Measurements from ENCODE around the gene STAC3. TPM values are rescaled to one million over a fixed set of nuclear protein-coding genes. Genes with fewer than 3 reads are reported as not detected.
A peak's percentile ranks its signal among the peaks of the same experiment; 100 is the strongest.

STAC3 gene
- total RNA-seq, 1 donor from 2014 or later, result 4.6 TPM

DNA sequence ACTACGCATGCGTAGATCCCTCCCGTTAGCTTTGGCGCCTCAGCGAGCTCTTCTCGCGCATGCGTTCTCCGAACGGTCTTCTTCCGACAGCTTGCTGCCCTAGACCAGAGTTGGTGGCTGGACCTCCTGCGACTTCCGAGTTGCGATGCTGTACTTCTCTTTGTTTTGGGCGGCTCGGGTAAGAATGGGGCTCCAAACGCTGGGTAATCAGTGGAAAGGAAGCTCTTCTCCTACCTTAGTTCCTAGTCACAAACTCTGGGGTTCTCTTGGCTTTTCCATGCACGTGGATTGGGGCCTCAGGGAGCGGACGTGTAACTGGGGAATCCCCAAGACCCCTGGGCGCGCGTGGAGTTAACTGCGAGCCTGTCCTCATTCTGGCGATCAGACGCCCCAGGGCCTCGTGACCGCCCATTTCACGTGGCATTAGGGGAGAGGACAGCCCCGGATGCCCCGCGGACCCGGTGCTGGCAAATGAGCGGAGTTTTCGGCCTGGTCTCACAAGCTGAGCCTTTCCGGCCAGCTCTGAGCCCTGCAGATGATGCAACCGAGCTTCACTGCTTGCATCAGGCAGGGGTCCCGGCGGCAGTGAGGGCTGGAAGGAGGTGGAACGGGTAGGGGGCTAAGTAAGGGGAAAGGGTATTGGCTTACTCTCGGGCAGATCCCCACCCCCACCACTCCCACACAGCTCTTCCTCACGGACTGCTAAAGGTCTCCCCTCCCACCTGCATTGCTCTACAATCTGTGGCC, 21.2 kb downstream of the STAC3 start, which contains the start of gene SHMT2:
TSS of gene SHMT2 (plus strand) at position 78 of the 747 bp plus-strand sequence. CDS start at position 146, 68 bp downstream.
- Mint-ChIP-seq H3K9me3 (no peaks in the 10 kb centered on the region), H3K4me1 (peaks cover 86% of the 10 kb centered on the region), H3K4me3 (peak within 1 kb of the TSS; percentile 98), H3K27ac (peak within 1 kb of the TSS; percentile 97), H3K36me3 (ENCODE audit: low read depth) (peaks cover 53% of the 10 kb centered on the region), H3K27me3 (peaks cover 3% of the 10 kb centered on the region)
- TF ChIP-seq, protein P1, sequence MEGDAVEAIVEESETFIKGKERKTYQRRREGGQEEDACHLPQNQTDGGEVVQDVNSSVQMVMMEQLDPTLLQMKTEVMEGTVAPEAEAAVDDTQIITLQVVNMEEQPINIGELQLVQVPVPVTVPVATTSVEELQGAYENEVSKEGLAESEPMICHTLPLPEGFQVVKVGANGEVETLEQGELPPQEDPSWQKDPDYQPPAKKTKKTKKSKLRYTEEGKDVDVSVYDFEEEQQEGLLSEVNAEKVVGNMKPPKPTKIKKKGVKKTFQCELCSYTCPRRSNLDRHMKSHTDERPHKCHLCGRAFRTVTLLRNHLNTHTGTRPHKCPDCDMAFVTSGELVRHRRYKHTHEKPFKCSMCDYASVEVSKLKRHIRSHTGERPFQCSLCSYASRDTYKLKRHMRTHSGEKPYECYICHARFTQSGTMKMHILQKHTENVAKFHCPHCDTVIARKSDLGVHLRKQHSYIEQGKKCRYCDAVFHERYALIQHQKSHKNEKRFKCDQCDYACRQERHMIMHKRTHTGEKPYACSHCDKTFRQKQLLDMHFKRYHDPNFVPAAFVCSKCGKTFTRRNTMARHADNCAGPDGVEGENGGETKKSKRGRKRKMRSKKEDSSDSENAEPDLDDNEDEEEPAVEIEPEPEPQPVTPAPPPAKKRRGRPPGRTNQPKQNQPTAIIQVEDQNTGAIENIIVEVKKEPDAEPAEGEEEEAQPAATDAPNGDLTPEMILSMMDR (IDR thresholded peaks at IDR 0.05), result no peak
- intact Hi-C loops (cut with micrococcal nuclease), result loop anchor here (1.0 to 10.0 kb wide), 3 partner anchors 9 to 395 kb away; partner anchors contain the start of gene NXPH4
- ATAC-seq (ENCODE audit: low read depth) (peak; percentile 56), DNase-seq (peak; percentile 76)
- POLR2A ChIA-PET, result interaction anchor here (0.5 to 10.6 kb wide), 15 partner anchors 8 to 527 kb away, joined by 3 to 268 read pairs (median 4); partner anchors contain the start of genes DDIT3, GLI1, LRP1 and NXPH4
- CTCF ChIA-PET, result interaction anchor here (1.1 to 20.9 kb wide), 5 partner anchors 8 to 103 kb away, joined by 3 to 390 read pairs (median 21); partner anchors contain the start of gene NXPH4

- CTCF ChIA-PET, result interaction anchor here (1.1 to 20.9 kb wide), 5 partner anchors 8 to 102 kb away, joined by 3 to 390 read pairs (median 21); partner anchors contain the start of gene NXPH4
- peaks cover 3% of the 10 kb centered on the region for H3K27me3 Mint-ChIP-seq
- H3K4me3 Mint-ChIP-seq, result peak overlapping the region; percentile 98
- H3K36me3 Mint-ChIP-seq (ENCODE audit: low read depth), result peaks cover 46% of the 10 kb centered on the region
- intact Hi-C loops (cut with micrococcal nuclease), result loop anchor here (1.0 to 10.0 kb wide), 3 partner anchors 10 to 396 kb away; partner anchors contain the start of gene NXPH4
- POLR2A ChIA-PET, result interaction anchor here (0.6 to 10.6 kb wide), 13 partner anchors 8 to 527 kb away, joined by 3 to 268 read pairs (median 5); partner anchors contain the start of genes DDIT3, LRP1, NXPH4 and STAT6
- no peaks in the 10 kb centered on the region for H3K9me3 Mint-ChIP-seq
- peak overlapping the region; percentile 97 for H3K27ac Mint-ChIP-seq
- peaks cover 79% of the 10 kb centered on the region for H3K4me1 Mint-ChIP-seq
- peak; percentile 1 for ATAC-seq (ENCODE audit: low read depth)
- no peak for DNase-seq
- TF ChIP-seq, protein P1 (IDR thresholded peaks at IDR 0.05), result no peak
These were observed 21.8 kb downstream of the STAC3 start for GRCh38 chr12:57229046-57229633.

GRCh38 chr12:57227315-57228115, 23.5 kb downstream of the STAC3 start:
- peak overlapping the region; percentile 61 for H3K27ac Mint-ChIP-seq
- peak overlapping the region; percentile 59 for H3K4me3 Mint-ChIP-seq
- ATAC-seq (ENCODE audit: low read depth) (no peak), DNase-seq (no peak)
- ChIA-PET POLR2A (interaction anchor here (0.8 to 10.6 kb wide), 5 partner anchors 11 to 203 kb away, joined by 3 to 268 read pairs (median 5); partner anchors contain the start of genes NXPH4 and STAT6), CTCF (interaction anchor here (1.1 to 20.9 kb wide), 4 partner anchors 11 to 231 kb away, joined by 3 to 390 read pairs (median 60); partner anchors contain the start of genes GLI1 and NXPH4)
- intact Hi-C loops (cut with micrococcal nuclease), result loop anchor here (10.0 kb wide), 1 partner anchor 397 kb away; no protein-coding TSS in a partner anchor
- H3K36me3 Mint-ChIP-seq (ENCODE audit: low read depth), result peaks cover 31% of the 10 kb centered on the region
- peaks cover 78% of the 10 kb centered on the region for H3K4me1 Mint-ChIP-seq
- peaks cover 16% of the 10 kb centered on the region for H3K27me3 Mint-ChIP-seq
- no peaks in the 10 kb centered on the region for H3K9me3 Mint-ChIP-seq
- TF ChIP-seq, protein P1 (IDR thresholded peaks at IDR 0.05), result no peak

GRCh38 chr12:57226588-57227314, 24.2 kb downstream of the STAC3 start:
- Mint-ChIP-seq H3K27ac (peak overlapping the region; percentile 15), H3K27me3 (peaks cover 21% of the 10 kb centered on the region), H3K4me3 (peak overlapping the region; percentile 73), H3K4me1 (peaks cover 77% of the 10 kb centered on the region), H3K36me3 (ENCODE audit: low read depth) (peaks cover 24% of the 10 kb centered on the region), H3K9me3 (no peaks in the 10 kb centered on the region)
- ChIA-PET CTCF (interaction anchor here (1.1 to 20.9 kb wide), 4 partner anchors 11 to 232 kb away, joined by 3 to 390 read pairs (median 60); partner anchors contain the start of genes GLI1 and NXPH4), POLR2A (interaction anchor here (0.7 to 10.6 kb wide), 8 partner anchors 11 to 1364 kb away, joined by 3 to 268 read pairs (median 4); partner anchors contain the start of genes NXPH4 and STAT6)
- no peak for ATAC-seq (ENCODE audit: low read depth)
- DNase-seq, result no peak
- intact Hi-C loops (cut with micrococcal nuclease), result loop anchor here (1.0 to 10.0 kb wide), 2 partner anchors 8 to 398 kb away; no protein-coding TSS in a partner anchor
- TF ChIP-seq, protein P1 (IDR thresholded peaks at IDR 0.05), result no peak
